SU-DHL-6 (cell line): ENCODE data around the gene MYL4.

Experiments
- EZH2phosphoT487 ChIP-seq: fragments of 200-600 bp; sonication (generic), shearing (Covaris generic); conservative IDR thresholded peaks from 2 replicates; pipeline ENCODE4 v1.6.1; 2018; ENCODE audit warnings: mild to moderate bottlenecking, antibody characterized with exemption, low read length, moderate library complexity, mixed read lengths
- TF ChIP-seq, protein P1 (sequence below): fragments of 200-600 bp; sonication (generic); IDR thresholded peaks from one replicate; pipeline ENCODE4 v1.5.1; 2017; ENCODE audit warnings: antibody characterized with exemption, mild to moderate bottlenecking, low read length, moderate library complexity; ENCODE audit not compliant: insufficient read depth, poor library complexity, severe bottlenecking

DNA sequence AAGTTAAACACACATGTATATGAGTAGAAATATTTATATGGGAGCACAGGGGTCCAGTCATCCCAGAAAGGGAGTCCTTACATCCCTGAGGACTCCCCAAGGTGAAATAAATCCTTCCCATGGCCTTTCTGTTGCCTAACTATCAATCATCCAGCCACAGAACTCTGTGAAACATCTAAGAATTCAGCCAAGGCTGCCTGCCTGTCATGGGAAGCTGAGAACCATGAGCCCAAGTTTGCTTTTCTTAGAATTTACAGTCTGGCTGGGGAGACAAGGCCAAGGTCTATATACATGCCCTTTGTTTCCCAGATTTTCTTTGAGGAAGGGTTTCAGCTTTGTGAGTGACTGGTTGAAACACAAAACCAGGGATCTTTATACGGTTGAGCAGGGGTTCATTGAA is 15.8 kb downstream of the MYL4 start:
- TF ChIP-seq, protein P1, sequence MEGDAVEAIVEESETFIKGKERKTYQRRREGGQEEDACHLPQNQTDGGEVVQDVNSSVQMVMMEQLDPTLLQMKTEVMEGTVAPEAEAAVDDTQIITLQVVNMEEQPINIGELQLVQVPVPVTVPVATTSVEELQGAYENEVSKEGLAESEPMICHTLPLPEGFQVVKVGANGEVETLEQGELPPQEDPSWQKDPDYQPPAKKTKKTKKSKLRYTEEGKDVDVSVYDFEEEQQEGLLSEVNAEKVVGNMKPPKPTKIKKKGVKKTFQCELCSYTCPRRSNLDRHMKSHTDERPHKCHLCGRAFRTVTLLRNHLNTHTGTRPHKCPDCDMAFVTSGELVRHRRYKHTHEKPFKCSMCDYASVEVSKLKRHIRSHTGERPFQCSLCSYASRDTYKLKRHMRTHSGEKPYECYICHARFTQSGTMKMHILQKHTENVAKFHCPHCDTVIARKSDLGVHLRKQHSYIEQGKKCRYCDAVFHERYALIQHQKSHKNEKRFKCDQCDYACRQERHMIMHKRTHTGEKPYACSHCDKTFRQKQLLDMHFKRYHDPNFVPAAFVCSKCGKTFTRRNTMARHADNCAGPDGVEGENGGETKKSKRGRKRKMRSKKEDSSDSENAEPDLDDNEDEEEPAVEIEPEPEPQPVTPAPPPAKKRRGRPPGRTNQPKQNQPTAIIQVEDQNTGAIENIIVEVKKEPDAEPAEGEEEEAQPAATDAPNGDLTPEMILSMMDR: no peak
- no peak for TF ChIP-seq EZH2phosphoT487
